SK-N-SH (cell line): ENCODE measurements around the gene RXFP3. TPM values are rescaled to one million over a fixed set of nuclear protein-coding genes. Genes with fewer than 3 reads are reported as not detected.

Source experiments
- CTCF ChIA-PET: fragments of 300-600, 350-600 bp; formaldehyde crosslinking; extraction: SDS; loops from one replicate; lab custom pipeline; 2021; lab: Yijun Ruan, JAX
- POLR2A ChIA-PET: fragments of 350-600 bp; sonication (Branson Sonifier 250); formaldehyde crosslinking; extraction: SDS; loops from one replicate; lab custom pipeline; 2020; ENCODE audit warnings: antibody characterized with exemption, inconsistent platforms; lab: Yijun Ruan, JAX
- DNase-seq: peaks from one replicate; pipeline ENCODE4 v3.0.0; 2012
- H2AFZ ChIP-seq: fragments of 200-600 bp; sonication (generic); 2 replicates; pipeline ENCODE4 v1.8.1; 2016; ENCODE audit warnings: antibody characterized with exemption, mild to moderate bottlenecking, low read depth
- H3F3A ChIP-seq: fragments of 200-600 bp; sonication (generic); replicated peaks from 2 replicates; pipeline ENCODE3; 2016; ENCODE audit warnings: antibody characterized with exemption, mild to moderate bottlenecking; ENCODE audit not compliant: insufficient read depth
- H3K27ac ChIP-seq, 2 experiments: fragments of 200-500 bp in 1 of 2; fragments of 200-600 bp in 1 of 2; sonication (Bioruptor generic) in 1 of 2; sonication (generic), shearing (Covaris generic) in 1 of 2; 2 replicates each; pipeline versions ENCODE4 v1.5.1 to v1.6.1; 2014 to 2016; ENCODE audit warnings: low read depth in 2 of 2, inconsistent platforms in 1 of 2, low read length in 1 of 2, mild to moderate bottlenecking in 1 of 2, mixed read lengths in 1 of 2
- H3K27me3 ChIP-seq: fragments of 200-600 bp; sonication (generic), shearing (Covaris generic); 2 replicates; pipeline ENCODE4 v1.6.1; 2016; ENCODE audit warnings: mixed run types; ENCODE audit not compliant: insufficient read depth
- H3K36me3 ChIP-seq, 2 experiments: fragments of 200-500 bp in 1 of 2; fragments of 200-600 bp in 1 of 2; sonication (Bioruptor generic) in 1 of 2; sonication (generic) in 1 of 2; replicated peaks in 1 of 2; 2 replicates each; pipeline versions ENCODE3 to v1.5.1; 2014 to 2016; ENCODE audit warnings: low read length in 1 of 2, mild to moderate bottlenecking in 1 of 2; ENCODE audit not compliant: insufficient read depth in 2 of 2, control insufficient read depth in 1 of 2
- H3K4me1 ChIP-seq, 2 experiments: fragments of 200-500 bp in 1 of 2; fragments of 200-600 bp in 1 of 2; sonication (Bioruptor generic) in 1 of 2; sonication (generic), shearing (Covaris generic) in 1 of 2; 2 replicates each; pipeline versions ENCODE4 v1.5.1 to v1.6.1; 2014 to 2016; ENCODE audit warnings: low read depth in 1 of 2, low read length in 1 of 2, mixed run types in 1 of 2; ENCODE audit not compliant: insufficient read depth in 2 of 2, control insufficient read depth in 1 of 2
- H3K4me2 ChIP-seq: fragments of 200-600 bp; sonication (generic), shearing (Covaris generic); 2 replicates; pipeline ENCODE4 v1.6.1; 2017; ENCODE audit warnings: mixed run types
- H3K4me3 ChIP-seq, 2 experiments: fragments of 200-500 bp in 1 of 2; fragments of 200-600 bp in 1 of 2; sonication (Bioruptor generic) in 1 of 2; sonication (generic), shearing (Covaris generic) in 1 of 2; 2 replicates each; pipeline versions ENCODE4 v1.5.1 to v1.8.1; 2014 to 2016; ENCODE audit warnings: low read depth in 2 of 2, inconsistent platforms in 1 of 2, low read length in 1 of 2, mild to moderate bottlenecking in 1 of 2, mixed read lengths in 1 of 2, moderate library complexity in 1 of 2
- H3K79me2 ChIP-seq: fragments of 200-600 bp; sonication (generic); 2 replicates; pipeline ENCODE4 v1.8.1; 2017; ENCODE audit warnings: mild to moderate bottlenecking; ENCODE audit not compliant: insufficient read depth
- H3K9ac ChIP-seq: fragments of 200-600 bp; sonication (generic); 2 replicates; pipeline ENCODE4 v1.6.1; 2017; ENCODE audit warnings: mixed run types
- H3K9me2 ChIP-seq: fragments of 200-600 bp; sonication (generic); 2 replicates; pipeline ENCODE4 v1.6.1; 2017; ENCODE audit warnings: mixed run types
- H3K9me3 ChIP-seq: fragments of 200-600 bp; sonication (generic); 2 replicates; pipeline ENCODE4 v1.6.1; 2017; ENCODE audit warnings: mixed run types, mild to moderate bottlenecking, moderate library complexity
- H4K20me1 ChIP-seq: fragments of 200-600 bp; sonication (generic); 2 replicates; pipeline ENCODE4 v1.6.1; 2017; ENCODE audit warnings: mild to moderate bottlenecking, mixed run types; ENCODE audit not compliant: insufficient read depth
- CHD2 ChIP-seq: fragments of 150-350 bp; IDR thresholded peaks from 2 replicates; pipeline ENCODE4 v1.6.1; 2018; ENCODE audit warnings: low read length; ENCODE audit not compliant: partially characterized antibody
- ELF1 ChIP-seq: IDR thresholded peaks from 2 replicates; pipeline ENCODE4 v1.4.0; 2012
- EP300 ChIP-seq, 2 experiments: IDR thresholded peaks; 2 replicates each; pipeline versions ENCODE4 v1.4.0 to v1.6.1; 2012; ENCODE audit warnings: borderline replicate concordance in 1 of 2, low read depth in 1 of 2, low read length in 1 of 2
- EZH2phosphoT487 ChIP-seq: fragments of 200-600 bp; sonication (generic); IDR thresholded peaks from 2 replicates; pipeline ENCODE4 v1.6.1; 2017; ENCODE audit warnings: low read depth, mixed run types, mild to moderate bottlenecking, antibody characterized with exemption, moderate library complexity, borderline replicate concordance
- FOSL2 ChIP-seq: IDR thresholded peaks from 2 replicates; pipeline ENCODE4 v1.4.0; 2012; ENCODE audit warnings: low read depth, mild to moderate bottlenecking, moderate library complexity, borderline replicate concordance
- FOXJ3 ChIP-seq: sonication (generic); formaldehyde crosslinking; IDR thresholded peaks from 2 replicates; pipeline ENCODE4 v1.5.1; 2020; ENCODE audit warnings: mild to moderate bottlenecking, missing genetic modification reagents
- GATA2 ChIP-seq: sonication (generic); formaldehyde crosslinking; IDR thresholded peaks from 2 replicates; pipeline ENCODE4 v1.5.0; 2020; ENCODE audit warnings: mild to moderate bottlenecking, missing genetic modification reagents
- IRF3 ChIP-seq: fragments of 150-350 bp; IDR thresholded peaks from 2 replicates; pipeline ENCODE4 v1.6.1; 2016; ENCODE audit warnings: mild to moderate bottlenecking, low read depth, low read length
- JUND ChIP-seq: IDR thresholded peaks from 2 replicates; pipeline ENCODE4 v1.4.0; 2012
- MEF2A ChIP-seq: IDR thresholded peaks from 2 replicates; pipeline ENCODE4 v1.4.0; 2012; ENCODE audit warnings: low read depth, borderline replicate concordance
- NRF1 ChIP-seq: IDR thresholded peaks from 2 replicates; pipeline ENCODE4 v1.6.1; 2012; ENCODE audit warnings: low read depth, mild to moderate bottlenecking, low read length
- RXRA ChIP-seq: IDR thresholded peaks from 2 replicates; pipeline ENCODE4 v1.4.0; 2012; ENCODE audit warnings: low read depth, mild to moderate bottlenecking, borderline replicate concordance
- TAF1 ChIP-seq: IDR thresholded peaks from 2 replicates; pipeline ENCODE4 v1.6.1; 2012; ENCODE audit warnings: low read depth, mild to moderate bottlenecking, low read length, moderate library complexity, borderline replicate concordance
- USF1 ChIP-seq: IDR thresholded peaks from 2 replicates; pipeline ENCODE4 v1.4.0; 2012; ENCODE audit warnings: low read depth, borderline replicate concordance
- YY1 ChIP-seq: IDR thresholded peaks from 2 replicates; pipeline ENCODE4 v1.4.0; 2012; ENCODE audit warnings: low read depth, mild to moderate bottlenecking
- WGBS: methylation state at CpG from one replicate; pipeline ENCODE4 v1.1.6; 2017; ENCODE audit warnings: low lambda C conversion rate; 5-methylcytosine and 5-hydroxymethylcytosine counted together
- polyA plus RNA-seq, 3 experiments: library from polyadenylated mRNA; depleted of rRNA; stranded (reverse); fragments of >200 nt; gene quantifications; 2 replicates each; pipeline ENCODE4 v1.2.3, GENCODE V29; 2012
- TF ChIP-seq, protein P1 (sequence below): IDR thresholded peaks from 2 replicates; pipeline ENCODE4; 2012

Gene RXFP3
- polyA plus RNA-seq, 1 of the 3 experiments (the other 2 are of a cell fraction): not detected

- TF ChIP-seq USF1 (no peak), GATA2 (CRISPR knock-in tag) (no peak), FOSL2 (no peak), IRF3 (no peak), EZH2phosphoT487 (no peak)
Measured at GRCh38 chr5:33976307-33976706, 40.1 kb downstream of the RXFP3 start (continued).

- 36% methylated on average over 1 of the region's 1 CpG for WGBS
- Histone ChIP-seq H3K27me3 (no peaks in the 10 kb centered on the region), H4K20me1 (no peaks in the 10 kb centered on the region), H3K9me3 (no peaks in the 10 kb centered on the region), H3F3A (no peaks in the 10 kb centered on the region), H3K4me2 (no peak overlapping the region), H3K27ac (no peak overlapping the region), H2AFZ (no peak overlapping the region), H3K79me2 (no peaks in the 10 kb centered on the region), H3K4me3 (no peak overlapping the region), H3K36me3 (no peaks in the 10 kb centered on the region), H3K9me2 (no peaks in the 10 kb centered on the region), H3K4me1 (no peaks in the 10 kb centered on the region), H3K9ac (no peak overlapping the region)
- TF ChIP-seq GATA2 (CRISPR knock-in tag) (no peak), JUND (no peak), EP300 (IDR thresholded peaks at IDR 0.05; ENCODE audit: borderline replicate concordance in 1 of 2, low read depth in 1 of 2, low read length in 1 of 2) (no peak), NRF1 (no peak), YY1 (no peak), MEF2A (no peak), CHD2 (no peak), ELF1 (no peak), RXRA (no peak)
- TF ChIP-seq, protein P1, sequence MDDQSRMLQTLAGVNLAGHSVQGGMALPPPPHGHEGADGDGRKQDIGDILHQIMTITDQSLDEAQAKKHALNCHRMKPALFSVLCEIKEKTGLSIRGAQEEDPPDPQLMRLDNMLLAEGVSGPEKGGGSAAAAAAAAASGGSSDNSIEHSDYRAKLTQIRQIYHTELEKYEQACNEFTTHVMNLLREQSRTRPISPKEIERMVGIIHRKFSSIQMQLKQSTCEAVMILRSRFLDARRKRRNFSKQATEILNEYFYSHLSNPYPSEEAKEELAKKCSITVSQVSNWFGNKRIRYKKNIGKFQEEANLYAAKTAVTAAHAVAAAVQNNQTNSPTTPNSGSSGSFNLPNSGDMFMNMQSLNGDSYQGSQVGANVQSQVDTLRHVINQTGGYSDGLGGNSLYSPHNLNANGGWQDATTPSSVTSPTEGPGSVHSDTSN: no peak
- ChIA-PET CTCF (interaction anchor here (1.3 kb wide), 1 partner anchor 9 kb away, joined by 8 read pairs; no protein-coding TSS in a partner anchor), POLR2A (no interaction called here)
- no peak for DNase-seq
Measured at GRCh38 chr5:33978306-33978705, 42.1 kb downstream of the RXFP3 start.

GRCh38 chr5:33980030-33980429 lies 43.8 kb downstream of the RXFP3 start:
- TF ChIP-seq FOSL2 (no peak), TAF1 (no peak), FOXJ3 (CRISPR knock-in tag) (no peak)
- TF ChIP-seq, all 33 proteins: peak for 0
- Histone ChIP-seq H3K27ac (no peak overlapping the region), H3K9me3 (no peaks in the 10 kb centered on the region), H3K27me3 (no peaks in the 10 kb centered on the region), H4K20me1 (no peaks in the 10 kb centered on the region), H3F3A (peaks cover 1% of the 10 kb centered on the region), H3K9ac (no peak overlapping the region), H3K4me2 (no peak overlapping the region), H3K4me1 (no peaks in the 10 kb centered on the region), H3K79me2 (no peaks in the 10 kb centered on the region), H3K9me2 (no peaks in the 10 kb centered on the region), H2AFZ (no peak overlapping the region), H3K4me3 (no peak overlapping the region), H3K36me3 (no peaks in the 10 kb centered on the region)
- CTCF ChIA-PET: no interaction called here
- POLR2A ChIA-PET: no interaction called here
- DNase-seq: no peak
- 53% methylated on average over 3 of the region's 3 CpGs for WGBS
